K562 (cell line): ENCODE measurements around the gene CALY. TPM values are rescaled to one million over a fixed set of nuclear protein-coding genes. Genes with fewer than 3 reads are reported as not detected.

Experiments
- ATAC-seq: fragments of 200-7000 bp; cut with Tn5 transposase; 3 replicates; pipeline ENCODE4 v1.9.1; 2020; ENCODE audit warnings: moderate library complexity
- BruUV-seq: library from RNA; stranded (reverse); fragments of 400-500 nt; replicated peaks from 2 replicates; lab custom pipeline; 2021; lab: Mats Ljungman, UMichigan
- CTCF ChIA-PET: fragments of 300-600 bp; formaldehyde crosslinking; extraction: SDS; loops from one replicate; lab custom pipeline; 2021; ENCODE audit warnings: low intra/inter-chr PET ratio; lab: Yijun Ruan, JAX
- POLR2A ChIA-PET: fragments of 300-600, 350-650 bp; sonication (Branson Sonifier 250); formaldehyde crosslinking; extraction: SDS; loops from one replicate; lab custom pipeline; 2021; ENCODE audit warnings: antibody characterized with exemption, inconsistent platforms; lab: Yijun Ruan, JAX
- DNase-seq, 4 experiments: peaks; one replicate each; pipeline versions ENCODE4 v3.0.0 to v3.0.0-alpha.2; 2011 to 2018; ENCODE audit warnings: low spot score in 3 of 4, mixed read lengths in 3 of 4; ENCODE audit errors: extremely low read depth in 1 of 4
- FAIRE-seq: peaks from 2 replicates; lab custom pipeline; 2011; peaks lifted over from hg19 to GRCh38; lab: Jason Lieb, UNC
- H2AFZ ChIP-seq: 2 replicates; pipeline ENCODE4 v1.6.0; 2011; ENCODE audit warnings: low read depth, low read length, control low read depth, inconsistent platforms
- H3K27ac ChIP-seq: fragments of 200-600 bp; 3 replicates; pipeline ENCODE4 v1.8.0; 2011; ENCODE audit warnings: low read depth, mild to moderate bottlenecking, control low read depth, inconsistent platforms, low read length, moderate library complexity, mixed read lengths; ENCODE audit errors: extremely low read depth
- H3K27me3 ChIP-seq, 2 experiments: fragments of 300-600 bp in 1 of 2; 2 replicates in 1 of 2; 3 replicates in 1 of 2; pipeline versions ENCODE4 v1.6.0 to v1.8.0; 2011; ENCODE audit warnings: inconsistent platforms in 2 of 2, low read length in 2 of 2, mild to moderate bottlenecking in 1 of 2, mixed read lengths in 1 of 2, moderate library complexity in 1 of 2; ENCODE audit not compliant: control insufficient read depth in 2 of 2, insufficient read depth in 2 of 2
- H3K36me3 ChIP-seq: fragments of 300-600 bp; 3 replicates; pipeline ENCODE4 v1.8.0; 2011; ENCODE audit warnings: mild to moderate bottlenecking, low read length, inconsistent platforms; ENCODE audit not compliant: control insufficient read depth, insufficient read depth
- H3K4me1 ChIP-seq, 2 experiments: fragments of 200-600 bp in 1 of 2; replicated peaks in 1 of 2; 2 replicates in 1 of 2; 3 replicates in 1 of 2; pipeline versions ENCODE4 v1.5.1 to v1.8.0; 2011; ENCODE audit warnings: inconsistent platforms in 2 of 2, low read length in 2 of 2, mild to moderate bottlenecking in 1 of 2, mixed read lengths in 1 of 2, moderate library complexity in 1 of 2; ENCODE audit not compliant: control insufficient read depth in 2 of 2, insufficient read depth in 2 of 2
- H3K4me2 ChIP-seq: 2 replicates; pipeline ENCODE4 v1.6.1; 2011; ENCODE audit warnings: low read length, control low read depth, inconsistent platforms, mixed read lengths; ENCODE audit not compliant: insufficient read depth
- H3K4me3 ChIP-seq: fragments of 200-600 bp; sonication (generic), shearing (Covaris generic); 2 replicates; pipeline ENCODE4 v1.5.1; 2016; ENCODE audit warnings: control low read depth, inconsistent platforms
- H3K79me2 ChIP-seq: fragments of 200-600 bp; 3 replicates; pipeline ENCODE4 v1.8.0; 2011; ENCODE audit warnings: low read length, inconsistent platforms; ENCODE audit not compliant: control insufficient read depth, insufficient read depth
- H3K9ac ChIP-seq, 2 experiments: 2 replicates each; pipeline versions ENCODE4 v1.6.0 to v1.6.1; 2011; ENCODE audit warnings: low read depth in 2 of 2, low read length in 2 of 2, control low read depth in 1 of 2, inconsistent platforms in 1 of 2, mild to moderate bottlenecking in 1 of 2, mixed read lengths in 1 of 2; ENCODE audit not compliant: insufficient read depth in 1 of 2
- H3K9me1 ChIP-seq: one replicate; pipeline ENCODE4 v1.6.0; 2011; ENCODE audit warnings: inconsistent platforms, mild to moderate bottlenecking, low read length, moderate library complexity; ENCODE audit not compliant: control insufficient read depth, insufficient read depth
- H3K9me3 ChIP-seq: replicated peaks from 2 replicates; pipeline ENCODE4 v1.5.1; 2011; ENCODE audit warnings: low read depth, low read length, inconsistent platforms; ENCODE audit not compliant: control insufficient read depth, insufficient read depth
- H4K20me1 ChIP-seq: replicated peaks from 2 replicates; pipeline ENCODE4 v1.6.1; 2011; ENCODE audit warnings: low read length, inconsistent platforms, mixed read lengths; ENCODE audit not compliant: control insufficient read depth, insufficient read depth
- FOXP4 ChIP-seq: sonication (generic); formaldehyde crosslinking; IDR thresholded peaks from 2 replicates; pipeline ENCODE4 v1.8.0; 2022; ENCODE audit warnings: mild to moderate bottlenecking, missing genetic modification reagents, borderline replicate concordance
- RBFOX2 ChIP-seq: fragments of 200-400 bp; formaldehyde crosslinking; IDR thresholded peaks from 2 replicates; pipeline ENCODE4 v1.6.1; 2017; ENCODE audit warnings: low read depth, mild to moderate bottlenecking, low read length, moderate library complexity
- WGBS: fragments of 100-300 bp; shearing (Covaris generic); methylation state at CpG from one replicate; pipeline ENCODE4 v1.1.6; 2016; ENCODE audit warnings: low coverage, mixed read lengths; ENCODE audit not compliant: insufficient coverage; ENCODE audit errors: missing lambda C conversion rate; 5-methylcytosine and 5-hydroxymethylcytosine counted together
- in situ Hi-C: fragments of 300-500 bp; cut with MboI; formaldehyde crosslinking; loops from 4 replicates; pipeline ENCODE4 v1.15.0; 2018; ENCODE audit warnings: inconsistent platforms, mixed read lengths
- intact Hi-C: fragments of 100-400 bp; cut with micrococcal nuclease; formaldehyde crosslinking; loops from 2 replicates; pipeline ENCODE4 v1.14.2; 2022
- polyA plus RNA-seq, 8 experiments: library from polyadenylated mRNA; depleted of rRNA in 4 of 8; stranded (reverse) in 5 of 8; unstranded in 3 of 8; fragments of >200 nt; fragmentation: Nextera tagmentation in 2 of 8; fragmentation: Illumina TruSeq in 1 of 8; extraction: Ambion mirVana in 2 of 8; extraction: Trizol in 1 of 8; gene quantifications; 2 replicates each; pipeline versions ENCODE4 v1.2.1 to v1.2.3, GENCODE V29; 2011 to 2014; ENCODE audit warnings: inconsistent platforms in 1 of 8, missing spikeins in 1 of 8
- total RNA-seq, 7 experiments: library from RNA; depleted of rRNA in 6 of 7; stranded (reverse); fragments of >200 nt in 6 of 7; fragmentation: Illumina TruSeq in 2 of 7; extraction: Trizol in 2 of 7; gene quantifications; 2 replicates each; pipeline versions ENCODE4 v1.2.1 to v1.2.3, GENCODE V29; 2011 to 2021; ENCODE audit warnings: low replicate concordance in 1 of 7

CALY gene
- total and polyA plus RNA-seq, 9 of the 15 experiments (the other 6 are each of a cell fraction or from before 2014, with no cell fraction given) = not detected

GRCh38 chr10:133310399-133310755 lies 26.3 kb downstream of the CALY start:
- peaks cover 37% of the 10 kb centered on the region; the same call in 2 of the 3 replicates for H3K36me3 ChIP-seq
- CTCF ChIA-PET = no interaction called here
- POLR2A ChIA-PET = no interaction called here
- H4K20me1 ChIP-seq = no peaks in the 10 kb centered on the region
- FAIRE-seq (no peak), DNase-seq (no peak), ATAC-seq (no peak)
- in situ Hi-C loops (no loop called here), intact Hi-C loops (no loop called here)
- H3K9me1 ChIP-seq = no peaks in the 10 kb centered on the region
- H3K79me2 ChIP-seq = peaks cover 39% of the 10 kb centered on the region
- peak overlapping the region in 1 of 2 experiments; percentile 26; a peak in 1 of 4 replicates for H3K9ac ChIP-seq
- H3K4me2 ChIP-seq = no peak overlapping the region
- H3K27me3 ChIP-seq = no peaks in the 10 kb centered on the region
- no TSS peak for BruUV-seq
- H3K27ac ChIP-seq = no peak overlapping the region
- H3K9me3 ChIP-seq = no peaks in the 10 kb centered on the region
- H3K4me1 ChIP-seq = peaks cover 20 to 48% of the 10 kb centered on the region in 2 experiments
- H3K4me3 ChIP-seq = no peak overlapping the region
- TF ChIP-seq FOXP4 (CRISPR knock-in tag) (no peak), RBFOX2 (peak; percentile 47; the same call in 1 of the 2 replicates)
- TF ChIP-seq, all 486 proteins: peak for 1
- 98% methylated on average over 16 of the region's 16 CpGs for WGBS
- H2AFZ ChIP-seq = no peak overlapping the region
